Neural cell (in vitro differentiated cells): ENCODE results near the gene TEX261. TPM values are rescaled to one million over a fixed set of nuclear protein-coding genes. Genes with fewer than 3 reads are reported as not detected.

Experiments used
- H2AFZ ChIP-seq: fragments of 200-600, 300-800 bp; sonication (generic), shearing (Covaris generic); 2 replicates; pipeline ENCODE4 v1.6.0; 2014; ENCODE audit warnings: low read depth, mild to moderate bottlenecking, antibody characterized with exemption, low read length, moderate library complexity
- H3F3A ChIP-seq: fragments of 200-600 bp; shearing (Covaris generic); 2 replicates; pipeline ENCODE4 v1.6.1; 2016; ENCODE audit warnings: mild to moderate bottlenecking, moderate library complexity, mixed read lengths, antibody characterized with exemption, low read length; ENCODE audit not compliant: insufficient read depth, poor library complexity, severe bottlenecking
- H3K27ac ChIP-seq: fragments of 200-600, 300-800 bp; sonication (generic), shearing (Covaris generic); 2 replicates; pipeline ENCODE4 v1.5.1; 2014; ENCODE audit warnings: mild to moderate bottlenecking, low read length, moderate library complexity
- H3K27me3 ChIP-seq: fragments of 300-800, 200-600 bp; sonication (generic), shearing (Covaris generic); 2 replicates; pipeline ENCODE4 v1.6.0; 2014; ENCODE audit warnings: mild to moderate bottlenecking, low read depth, low read length, moderate library complexity; ENCODE audit not compliant: insufficient read depth
- H3K36me3 ChIP-seq: fragments of 300-800, 200-600 bp; sonication (generic), shearing (Covaris generic); 2 replicates; pipeline ENCODE4 v1.5.1; 2014; ENCODE audit warnings: mild to moderate bottlenecking, antibody characterized with exemption, low read length, moderate library complexity; ENCODE audit not compliant: insufficient read depth
- H3K4me2 ChIP-seq: fragments of 300-800, 200-600 bp; sonication (generic), shearing (Covaris generic); 2 replicates; pipeline ENCODE4 v1.6.0; 2014; ENCODE audit warnings: mild to moderate bottlenecking, low read length
- H3K4me3 ChIP-seq: fragments of 300-800, 200-600 bp; sonication (generic), shearing (Covaris generic); 2 replicates; pipeline ENCODE4 v1.5.1; 2014; ENCODE audit warnings: mild to moderate bottlenecking, low read length, moderate library complexity
- H3K79me2 ChIP-seq: fragments of 200-600 bp; shearing (Covaris generic); replicated peaks from 2 replicates; pipeline ENCODE4 v1.6.0; 2014; ENCODE audit warnings: mild to moderate bottlenecking, low read length, moderate library complexity; ENCODE audit not compliant: insufficient read depth
- H3K9ac ChIP-seq: fragments of 300-800, 200-600 bp; sonication (generic), shearing (Covaris generic); 2 replicates; pipeline ENCODE4 v1.6.1; 2016; ENCODE audit warnings: mild to moderate bottlenecking, low read length, mixed read lengths
- H3K9me2 ChIP-seq: fragments of 200-600 bp; shearing (Covaris generic); 2 replicates; pipeline ENCODE4 v1.6.1; 2016; ENCODE audit warnings: mild to moderate bottlenecking, low read length, mixed read lengths; ENCODE audit not compliant: insufficient read depth
- H3K9me3 ChIP-seq: fragments of 200-600, 300-800 bp; sonication (generic), shearing (Covaris generic); 2 replicates; pipeline ENCODE4 v1.6.1; 2016; ENCODE audit warnings: mild to moderate bottlenecking, mixed run types, low read length, moderate library complexity, mixed read lengths
- H4K20me1 ChIP-seq: fragments of 200-600 bp; shearing (Covaris generic); 2 replicates; pipeline ENCODE4 v1.6.1; 2016; ENCODE audit warnings: mild to moderate bottlenecking, mixed run types; ENCODE audit not compliant: insufficient read depth
- EP300 ChIP-seq: fragments of 450-650 bp; conservative IDR thresholded peaks from 2 replicates; pipeline ENCODE4 v1.6.1; 2014; ENCODE audit warnings: antibody characterized with exemption, mild to moderate bottlenecking, moderate library complexity; ENCODE audit not compliant: poor library complexity, severe bottlenecking
- EZH2 ChIP-seq: fragments of 200-600, 300-800 bp; shearing (Covaris generic), sonication (generic); IDR thresholded peaks from 2 replicates; pipeline ENCODE4 v1.6.1; 2014; ENCODE audit warnings: antibody characterized with exemption, low read length, borderline replicate concordance, mild to moderate bottlenecking; ENCODE audit not compliant: insufficient read depth, poor library complexity, severe bottlenecking
- MXI1 ChIP-seq: fragments of 450-650 bp; conservative IDR thresholded peaks from 2 replicates; pipeline ENCODE4 v1.6.1; 2014; ENCODE audit warnings: antibody characterized with exemption, mild to moderate bottlenecking; ENCODE audit not compliant: poor library complexity, severe bottlenecking
- POLR2AphosphoS5 ChIP-seq: IDR thresholded peaks from 2 replicates; pipeline ENCODE4 v1.6.1; 2012
- RAD21 ChIP-seq: fragments of 450-650 bp; conservative IDR thresholded peaks from 2 replicates; pipeline ENCODE4 v1.6.1; 2014; ENCODE audit warnings: antibody characterized with exemption, mild to moderate bottlenecking, moderate library complexity
- SMC3 ChIP-seq: fragments of 450-650 bp; conservative IDR thresholded peaks from 2 replicates; pipeline ENCODE4 v1.6.1; 2014; ENCODE audit warnings: antibody characterized with exemption, mild to moderate bottlenecking, moderate library complexity; ENCODE audit not compliant: poor library complexity
- TAF1 ChIP-seq: IDR thresholded peaks from 2 replicates; pipeline ENCODE4 v1.6.1; 2012; ENCODE audit warnings: low read depth
- polyA plus RNA-seq: library from polyadenylated mRNA; depleted of rRNA; stranded (reverse); fragments of >200 nt; gene quantifications from 2 replicates; pipeline ENCODE4 v1.2.3, GENCODE V29; 2014
- TF ChIP-seq, protein P1 (sequence below): IDR thresholded peaks from 2 replicates; pipeline ENCODE4 v1.6.1; 2012; ENCODE audit warnings: borderline replicate concordance
- TF ChIP-seq, protein P2 (sequence below): fragments of 450-650 bp; IDR thresholded peaks from 2 replicates; pipeline ENCODE4 v1.5.1; 2014; ENCODE audit warnings: antibody characterized with exemption, mild to moderate bottlenecking, moderate library complexity; ENCODE audit not compliant: poor library complexity, severe bottlenecking

Gene TEX261
- polyA plus RNA-seq, 1 donor from 2014 or later, result 48.2 TPM

DNA sequence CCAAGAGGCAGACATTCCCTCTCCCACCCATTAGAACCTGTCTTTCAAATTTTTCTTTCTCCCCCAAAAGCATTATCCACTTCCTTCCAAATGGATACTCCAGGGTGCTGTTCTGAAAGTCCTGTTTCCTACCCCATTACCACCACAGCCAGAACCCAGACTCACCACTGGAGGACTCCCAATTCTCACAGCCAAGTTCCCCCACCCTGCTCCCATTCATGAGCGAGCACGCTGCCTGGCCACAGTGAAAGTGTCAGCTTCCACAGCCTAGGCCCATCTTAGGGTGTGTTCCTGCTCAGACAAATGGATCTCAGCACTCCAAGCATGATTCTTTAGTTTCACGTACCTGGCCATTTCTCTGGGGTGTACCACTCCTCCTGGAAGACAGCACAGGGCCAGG, 20.1 kb downstream of the TEX261 start:
- no peaks in the 10 kb centered on the region for H3K9me2 ChIP-seq
- no peak overlapping the region for H3K9ac ChIP-seq
- H3K4me3 ChIP-seq, result no peak overlapping the region
- peaks cover 14% of the 10 kb centered on the region for H3K27me3 ChIP-seq
- H4K20me1 ChIP-seq, result no peaks in the 10 kb centered on the region
- H3K9me3 ChIP-seq, result no peaks in the 10 kb centered on the region
- no peak overlapping the region for H2AFZ ChIP-seq
- H3K79me2 ChIP-seq, result no peaks in the 10 kb centered on the region
- H3K4me2 ChIP-seq, result no peak overlapping the region
- no peaks in the 10 kb centered on the region for H3F3A ChIP-seq
- H3K27ac ChIP-seq, result no peak overlapping the region
- no peaks in the 10 kb centered on the region for H3K36me3 ChIP-seq
- no peak for TF ChIP-seq RAD21
- TF ChIP-seq EP300, result no peak

DNA sequence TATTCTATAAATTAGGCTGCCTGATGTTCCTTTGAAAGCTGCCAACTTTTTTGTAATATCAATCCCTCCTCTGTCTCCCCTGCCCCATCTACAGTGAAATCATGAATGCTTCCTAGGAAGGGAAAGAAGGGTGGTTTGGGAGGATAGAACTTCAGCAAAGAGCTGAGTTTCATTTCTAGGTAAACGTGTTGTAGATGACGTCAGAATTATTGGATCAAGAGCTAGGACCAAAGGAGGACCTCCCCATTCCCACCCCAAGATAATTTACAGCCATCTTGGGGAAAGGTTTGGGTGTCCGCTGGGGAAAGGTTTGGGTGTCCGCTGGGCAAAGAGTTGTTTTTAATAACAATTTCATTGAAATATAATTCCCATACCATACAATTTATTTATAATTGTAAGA, 27.5 kb downstream of the TEX261 start:
- no peak for TF ChIP-seq POLR2AphosphoS5
- Histone ChIP-seq H3K9ac (no peak overlapping the region), H3K4me3 (no peak overlapping the region), H3K36me3 (no peaks in the 10 kb centered on the region), H4K20me1 (no peaks in the 10 kb centered on the region), H3K9me3 (no peaks in the 10 kb centered on the region), H2AFZ (no peak overlapping the region), H3K9me2 (no peaks in the 10 kb centered on the region), H3K4me2 (no peak overlapping the region), H3K27ac (no peak overlapping the region), H3K79me2 (no peaks in the 10 kb centered on the region), H3K27me3 (peaks cover 41% of the 10 kb centered on the region), H3F3A (no peaks in the 10 kb centered on the region)

DNA sequence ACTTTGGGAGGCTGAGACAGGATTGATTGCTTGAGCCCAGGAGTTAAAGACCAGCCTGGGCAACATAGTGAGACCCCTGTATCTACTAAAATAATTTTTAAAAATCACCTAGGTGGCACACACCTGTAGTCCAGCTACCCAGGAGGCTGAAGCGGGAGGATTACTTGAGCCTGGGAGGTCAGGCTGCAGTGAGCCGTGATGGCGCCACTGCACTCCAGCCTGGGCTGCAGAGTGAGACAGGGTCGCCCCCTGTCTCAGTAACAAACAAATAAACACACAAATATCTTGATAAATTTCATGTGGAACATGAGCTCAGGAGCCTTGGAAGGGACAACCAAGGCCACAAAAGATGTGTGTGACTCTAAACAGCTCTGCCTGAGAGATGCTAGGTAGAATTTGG, 28.0 kb downstream of the TEX261 start:
- Histone ChIP-seq H2AFZ (no peak overlapping the region), H3K27me3 (peaks cover 41% of the 10 kb centered on the region), H3F3A (no peaks in the 10 kb centered on the region), H3K4me3 (no peak overlapping the region), H3K9ac (no peak overlapping the region), H3K27ac (no peak overlapping the region), H3K36me3 (no peaks in the 10 kb centered on the region), H3K9me3 (no peaks in the 10 kb centered on the region), H3K79me2 (no peaks in the 10 kb centered on the region), H4K20me1 (no peaks in the 10 kb centered on the region), H3K4me2 (no peak overlapping the region), H3K9me2 (no peaks in the 10 kb centered on the region)
- TF ChIP-seq POLR2AphosphoS5 (no peak), MXI1 (no peak), EP300 (no peak), EZH2 (no peak), SMC3 (no peak), TAF1 (no peak), RAD21 (no peak)
- TF ChIP-seq, protein P1, sequence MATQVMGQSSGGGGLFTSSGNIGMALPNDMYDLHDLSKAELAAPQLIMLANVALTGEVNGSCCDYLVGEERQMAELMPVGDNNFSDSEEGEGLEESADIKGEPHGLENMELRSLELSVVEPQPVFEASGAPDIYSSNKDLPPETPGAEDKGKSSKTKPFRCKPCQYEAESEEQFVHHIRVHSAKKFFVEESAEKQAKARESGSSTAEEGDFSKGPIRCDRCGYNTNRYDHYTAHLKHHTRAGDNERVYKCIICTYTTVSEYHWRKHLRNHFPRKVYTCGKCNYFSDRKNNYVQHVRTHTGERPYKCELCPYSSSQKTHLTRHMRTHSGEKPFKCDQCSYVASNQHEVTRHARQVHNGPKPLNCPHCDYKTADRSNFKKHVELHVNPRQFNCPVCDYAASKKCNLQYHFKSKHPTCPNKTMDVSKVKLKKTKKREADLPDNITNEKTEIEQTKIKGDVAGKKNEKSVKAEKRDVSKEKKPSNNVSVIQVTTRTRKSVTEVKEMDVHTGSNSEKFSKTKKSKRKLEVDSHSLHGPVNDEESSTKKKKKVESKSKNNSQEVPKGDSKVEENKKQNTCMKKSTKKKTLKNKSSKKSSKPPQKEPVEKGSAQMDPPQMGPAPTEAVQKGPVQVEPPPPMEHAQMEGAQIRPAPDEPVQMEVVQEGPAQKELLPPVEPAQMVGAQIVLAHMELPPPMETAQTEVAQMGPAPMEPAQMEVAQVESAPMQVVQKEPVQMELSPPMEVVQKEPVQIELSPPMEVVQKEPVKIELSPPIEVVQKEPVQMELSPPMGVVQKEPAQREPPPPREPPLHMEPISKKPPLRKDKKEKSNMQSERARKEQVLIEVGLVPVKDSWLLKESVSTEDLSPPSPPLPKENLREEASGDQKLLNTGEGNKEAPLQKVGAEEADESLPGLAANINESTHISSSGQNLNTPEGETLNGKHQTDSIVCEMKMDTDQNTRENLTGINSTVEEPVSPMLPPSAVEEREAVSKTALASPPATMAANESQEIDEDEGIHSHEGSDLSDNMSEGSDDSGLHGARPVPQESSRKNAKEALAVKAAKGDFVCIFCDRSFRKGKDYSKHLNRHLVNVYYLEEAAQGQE, result no peak
- TF ChIP-seq, protein P2, sequence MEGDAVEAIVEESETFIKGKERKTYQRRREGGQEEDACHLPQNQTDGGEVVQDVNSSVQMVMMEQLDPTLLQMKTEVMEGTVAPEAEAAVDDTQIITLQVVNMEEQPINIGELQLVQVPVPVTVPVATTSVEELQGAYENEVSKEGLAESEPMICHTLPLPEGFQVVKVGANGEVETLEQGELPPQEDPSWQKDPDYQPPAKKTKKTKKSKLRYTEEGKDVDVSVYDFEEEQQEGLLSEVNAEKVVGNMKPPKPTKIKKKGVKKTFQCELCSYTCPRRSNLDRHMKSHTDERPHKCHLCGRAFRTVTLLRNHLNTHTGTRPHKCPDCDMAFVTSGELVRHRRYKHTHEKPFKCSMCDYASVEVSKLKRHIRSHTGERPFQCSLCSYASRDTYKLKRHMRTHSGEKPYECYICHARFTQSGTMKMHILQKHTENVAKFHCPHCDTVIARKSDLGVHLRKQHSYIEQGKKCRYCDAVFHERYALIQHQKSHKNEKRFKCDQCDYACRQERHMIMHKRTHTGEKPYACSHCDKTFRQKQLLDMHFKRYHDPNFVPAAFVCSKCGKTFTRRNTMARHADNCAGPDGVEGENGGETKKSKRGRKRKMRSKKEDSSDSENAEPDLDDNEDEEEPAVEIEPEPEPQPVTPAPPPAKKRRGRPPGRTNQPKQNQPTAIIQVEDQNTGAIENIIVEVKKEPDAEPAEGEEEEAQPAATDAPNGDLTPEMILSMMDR, result no peak
